ENCODE data around the gene PBX2. TPM values are rescaled to one million over a fixed set of nuclear protein-coding genes. Genes with fewer than 3 reads are reported as not detected.

Gene PBX2
- 16.3 and 19.3 TPM in 2 replicates for total RNA-seq

- TF ChIP-seq CTCF (IDR thresholded peaks at IDR 0.05; ENCODE audit: insufficient read depth, low read length, severe bottlenecking), result no peak
- H3K4me3 ChIP-seq (ENCODE audit: low read depth, low read length), result peak within 1 kb of the TSS; percentile 58
- peaks cover 5% of the 10 kb centered on the region for H3K36me3 ChIP-seq (ENCODE audit: control insufficient read depth, insufficient read depth, low read length)
- no peak for FAIRE-seq
- H3K27me3 ChIP-seq (ENCODE audit: control insufficient read depth, insufficient read depth, low read length), result no peaks in the 10 kb centered on the region
- DNase-seq (ENCODE audit: low read depth), result peak; percentile 72
These were observed at the start of gene PBX2 for GRCh38 chr6:32190054-32190851. PBX2 (minus strand) TSS chr6:32190202; CDS start chr6:32189915, 287 bp downstream.

GRCh38 chr6:32239462-32239861, 49.5 kb upstream of the PBX2 start:
- FAIRE-seq, result no peak
- TF ChIP-seq CTCF (IDR thresholded peaks at IDR 0.05; ENCODE audit: insufficient read depth, low read length, severe bottlenecking), result no peak
- Histone ChIP-seq H3K36me3 (ENCODE audit: control insufficient read depth, insufficient read depth, low read length) (no peaks in the 10 kb centered on the region), H3K4me3 (ENCODE audit: low read depth, low read length) (no peak overlapping the region), H3K27me3 (ENCODE audit: control insufficient read depth, insufficient read depth, low read length) (peaks cover 1% of the 10 kb centered on the region)
- DNase-seq (ENCODE audit: low read depth), result no peak

- no peak for FAIRE-seq
- no peak for TF ChIP-seq CTCF (IDR thresholded peaks at IDR 0.05; ENCODE audit: insufficient read depth, low read length, severe bottlenecking)
These were observed 44.9 kb upstream of the PBX2 start for GRCh38 chr6:32234934-32235333.

GRCh38 chr6:32226434-32226833, 36.4 kb upstream of the PBX2 start:
- TF ChIP-seq CTCF (IDR thresholded peaks at IDR 0.05; ENCODE audit: insufficient read depth, low read length, severe bottlenecking), result no peak
- DNase-seq (ENCODE audit: low read depth), result no peak
- no peaks in the 10 kb centered on the region for H3K27me3 ChIP-seq (ENCODE audit: control insufficient read depth, insufficient read depth, low read length)
- FAIRE-seq, result no peak
- no peaks in the 10 kb centered on the region for H3K36me3 ChIP-seq (ENCODE audit: control insufficient read depth, insufficient read depth, low read length)
- no peak overlapping the region for H3K4me3 ChIP-seq (ENCODE audit: low read depth, low read length)

More at GRCh38 chr6:32234934-32235333, 44.9 kb upstream of the PBX2 start:
- H3K4me3 ChIP-seq (ENCODE audit: low read depth, low read length), result no peak overlapping the region
- no peak for DNase-seq (ENCODE audit: low read depth)
- no peaks in the 10 kb centered on the region for H3K36me3 ChIP-seq (ENCODE audit: control insufficient read depth, insufficient read depth, low read length)
- H3K27me3 ChIP-seq (ENCODE audit: control insufficient read depth, insufficient read depth, low read length), result no peaks in the 10 kb centered on the region

- DNase-seq (ENCODE audit: low read depth), result no peak
- Histone ChIP-seq H3K27me3 (ENCODE audit: control insufficient read depth, insufficient read depth, low read length) (no peaks in the 10 kb centered on the region), H3K4me3 (ENCODE audit: low read depth, low read length) (no peak overlapping the region), H3K36me3 (ENCODE audit: control insufficient read depth, insufficient read depth, low read length) (no peaks in the 10 kb centered on the region)
- no peak for FAIRE-seq
- no peak for TF ChIP-seq CTCF (IDR thresholded peaks at IDR 0.05; ENCODE audit: insufficient read depth, low read length, severe bottlenecking)
These were observed 34.7 kb upstream of the PBX2 start for GRCh38 chr6:32224696-32225095.
